ENCODE results near the gene CD248.
A peak's percentile ranks its signal among the peaks of the same experiment; 100 is the strongest.

Gene CD248

GRCh38 chr11:66289548-66290329, 27.1 kb downstream of the CD248 start:
- POLR2A ChIA-PET = interaction anchor here (0.5 to 1.2 kb wide), 7 partner anchors 10 to 782 kb away, joined by 3 to 14 read pairs (median 7); partner anchors contain the start of gene RAB1B
- CTCF ChIA-PET = interaction anchor here (0.9 to 10.6 kb wide), 11 partner anchors 10 to 245 kb away, joined by 3 to 92 read pairs (median 4); partner anchors contain the start of gene RIN1
- peak; percentile 90 for DNase-seq (ENCODE audit: extremely low spot score)
- TF ChIP-seq CTCF (IDR thresholded peaks at IDR 0.05; ENCODE audit: control extremely low read depth, extremely low read depth, low read depth, missing control alignments) = no peak

GRCh38 chr11:66288671-66289547, 27.9 kb downstream of the CD248 start, which contains the start of gene YIF1A:
YIF1A (minus strand) TSS chr11:66289143; CDS start chr11:66288985, 158 bp downstream.
- CTCF ChIA-PET = interaction anchor here (0.7 to 10.6 kb wide), 10 partner anchors 9 to 244 kb away, joined by 3 to 92 read pairs (median 4); partner anchors contain the start of gene RIN1
- POLR2A ChIA-PET = interaction anchor here (0.6 to 1.2 kb wide), 6 partner anchors 9 to 65 kb away, joined by 3 to 14 read pairs (median 6); partner anchors contain the start of gene RAB1B

DNA sequence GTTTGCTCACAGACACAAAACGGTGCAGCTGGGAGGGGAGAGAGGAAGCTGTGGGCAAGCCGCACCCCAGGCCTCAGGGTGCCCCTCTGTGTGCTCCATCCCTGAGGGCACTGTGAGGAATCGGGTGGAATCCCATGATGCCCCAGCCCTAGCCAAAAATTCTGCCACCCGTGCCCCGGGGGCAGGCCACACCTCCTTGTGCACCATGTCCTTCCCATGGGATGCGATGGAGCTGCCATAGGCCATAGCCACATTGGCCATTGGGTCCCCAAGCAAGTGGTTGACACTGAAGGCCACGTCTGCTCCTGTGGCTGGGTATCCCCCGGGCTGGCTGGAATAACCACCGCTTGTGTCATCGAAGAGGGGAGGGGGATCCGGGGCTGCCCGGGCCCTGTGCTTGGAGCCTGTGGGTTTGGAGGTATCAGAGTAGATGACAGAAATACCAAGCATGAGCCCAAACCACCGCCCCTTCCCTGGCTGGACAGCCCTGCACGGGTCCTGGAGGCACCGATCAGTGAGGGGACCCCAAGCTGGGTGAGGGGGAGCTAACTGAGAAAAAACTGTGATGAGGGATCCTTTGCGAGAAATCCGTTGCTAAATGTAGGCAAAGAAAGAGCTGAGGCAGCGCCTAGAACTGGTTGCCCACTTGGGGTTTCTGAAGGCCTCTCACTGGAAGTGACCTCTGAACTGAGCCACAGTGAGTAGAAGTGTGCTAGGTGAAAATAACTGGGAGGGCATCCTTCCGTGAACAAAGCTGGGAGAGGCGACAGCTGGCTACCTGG, 28.8 kb downstream of the CD248 start:
- CTCF ChIA-PET = interaction anchor here (0.7 to 10.6 kb wide), 7 partner anchors 14 to 243 kb away, joined by 3 to 92 read pairs (median 5); no protein-coding TSS in a partner anchor
- DNase-seq (ENCODE audit: extremely low spot score) = no peak
- POLR2A ChIA-PET = interaction anchor here (0.7 to 1.2 kb wide), 3 partner anchors 15 to 750 kb away, joined by 3 to 7 read pairs (median 6); partner anchors contain the start of gene RAB1B
- TF ChIP-seq CTCF (IDR thresholded peaks at IDR 0.05; ENCODE audit: control extremely low read depth, extremely low read depth, low read depth, missing control alignments) = no peak

More at GRCh38 chr11:66288671-66289547, 27.9 kb downstream of the CD248 start, which contains the start of gene YIF1A:
- TF ChIP-seq CTCF (IDR thresholded peaks at IDR 0.05; ENCODE audit: control extremely low read depth, extremely low read depth, low read depth, missing control alignments) = no peak
- DNase-seq (ENCODE audit: extremely low spot score) = peak; percentile 100

DNA sequence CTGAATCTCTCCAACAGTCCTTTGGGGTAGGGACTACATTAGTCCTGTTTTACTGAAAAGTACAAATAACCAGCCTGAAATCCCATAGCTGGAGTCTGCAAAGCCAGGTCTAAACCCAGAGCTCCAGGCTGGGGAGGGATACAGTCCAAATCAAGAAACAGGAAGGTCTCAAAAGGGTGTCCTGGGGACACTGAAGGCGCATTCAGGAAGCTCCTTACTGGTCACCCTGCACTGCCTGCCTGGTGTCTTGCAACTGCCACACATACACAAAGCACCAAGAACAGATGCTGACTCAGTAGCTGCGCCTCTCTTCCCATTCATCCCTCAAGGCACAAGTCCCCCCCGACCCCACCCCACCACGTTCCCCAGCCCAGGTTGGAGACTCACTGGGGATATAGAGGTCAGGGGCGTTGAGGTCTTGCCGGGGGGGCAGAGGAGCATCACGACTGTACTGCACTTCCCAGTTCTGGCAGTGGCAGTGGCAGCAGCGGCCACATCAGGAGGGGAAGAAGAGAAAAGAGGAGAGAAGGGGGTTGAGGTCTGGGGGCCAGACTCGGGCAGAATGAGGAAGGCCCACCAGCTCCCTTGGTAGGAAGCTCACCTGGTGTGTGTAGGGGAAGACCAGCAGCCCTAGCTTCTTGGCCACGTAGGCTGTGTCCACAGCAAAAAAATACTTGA, 29.5 kb downstream of the CD248 start:
- TF ChIP-seq CTCF (IDR thresholded peaks at IDR 0.05; ENCODE audit: control extremely low read depth, extremely low read depth, low read depth, missing control alignments) = no peak
- ChIA-PET CTCF (interaction anchor here (1.5 to 10.6 kb wide), 5 partner anchors 14 to 219 kb away, joined by 5 to 92 read pairs (median 5); no protein-coding TSS in a partner anchor), POLR2A (interaction anchor here (0.6 to 0.8 kb wide), 3 partner anchors 54 to 749 kb away, joined by 3 to 6 read pairs (median 3); no protein-coding TSS in a partner anchor)
- DNase-seq (ENCODE audit: extremely low spot score) = no peak

GRCh38 chr11:66286699-66287098, 30.1 kb downstream of the CD248 start:
- ChIA-PET POLR2A (interaction anchor here (0.6 to 1.3 kb wide), 3 partner anchors 19 to 363 kb away, joined by 3 to 5 read pairs (median 3); no protein-coding TSS in a partner anchor), CTCF (interaction anchor here (0.7 to 10.6 kb wide), 7 partner anchors 15 to 219 kb away, joined by 3 to 92 read pairs (median 5); partner anchors contain the start of gene MRPL11)
- no peak for TF ChIP-seq CTCF (IDR thresholded peaks at IDR 0.05; ENCODE audit: control extremely low read depth, extremely low read depth, low read depth, missing control alignments)
- no peak for DNase-seq (ENCODE audit: extremely low spot score)

Data from GM10248 (cell line).